Thyroid gland (tissue), 4 donors: ENCODE results near the gene DGKQ. TPM values are rescaled to one million over a fixed set of nuclear protein-coding genes. Genes with fewer than 3 reads are reported as not detected.
A peak's percentile ranks its signal among the peaks of the same experiment; 100 is the strongest.

Experiments used
- DNase-seq, 2 donors: peaks; one replicate each; pipeline ENCODE4 v3.0.0-alpha.2; 2019
- H3K27ac ChIP-seq, 3 donors: fragments of 200-600 bp; sonication (generic); 1 replicate in 2 of 3; 2 replicates in 1 of 3; pipeline ENCODE4 v1.5.1; 2016 to 2019; ENCODE audit warnings: mild to moderate bottlenecking in 1 of 3, moderate library complexity in 1 of 3
- H3K27me3 ChIP-seq: fragments of 200-600 bp; sonication (generic); one replicate; pipeline ENCODE4 v1.5.1; 2019
- H3K36me3 ChIP-seq, 2 donors: fragments of 200-600 bp; sonication (generic); one replicate each; pipeline ENCODE4 v1.5.1; 2016 to 2019
- H3K4me1 ChIP-seq, 2 donors: fragments of 200-600 bp; sonication (generic); one replicate each; pipeline ENCODE4 v1.5.1; 2017 to 2019
- H3K4me3 ChIP-seq, 3 donors: fragments of 200-600 bp; sonication (generic); replicated peaks in 1 of 3; 1 replicate in 2 of 3; 2 replicates in 1 of 3; pipeline ENCODE4 v1.5.1; 2016; ENCODE audit warnings: mild to moderate bottlenecking in 1 of 3
- H3K9me3 ChIP-seq: fragments of 200-600 bp; sonication (generic); one replicate; pipeline ENCODE4 v1.5.1; 2017
- POLR2A ChIP-seq, 2 donors: fragments of 450-650 bp; IDR thresholded peaks; one replicate each; pipeline ENCODE4 v1.6.1; 2017; ENCODE audit warnings: antibody characterized with exemption in 2 of 2, mild to moderate bottlenecking in 2 of 2, moderate library complexity in 1 of 2
- WGBS, 2 donors: methylation state at CpG; one replicate each; pipeline ENCODE4 v1.1.5; 2017; 5-methylcytosine and 5-hydroxymethylcytosine counted together
- intact Hi-C: fragments of 100-400 bp; cut with DNase I; formaldehyde crosslinking; loops from one replicate; pipeline ENCODE4 v1.15.1; 2023
- total RNA-seq, 4 donors: library from RNA; depleted of rRNA; stranded (reverse); fragments of >200 nt; gene quantifications; one replicate each; pipeline ENCODE4 v1.2.3, GENCODE V29; 2016
- TF ChIP-seq, protein P1 (sequence below), 6 experiments: fragments of 200-600 bp in 3 of 6; fragments of 450-650 bp in 3 of 6; sonication (generic) in 3 of 6; IDR thresholded peaks; one replicate each; pipeline ENCODE4 v1.5.1; 2016 to 2019; ENCODE audit warnings: antibody characterized with exemption in 6 of 6, mild to moderate bottlenecking in 2 of 6, inconsistent platforms in 1 of 6, moderate library complexity in 1 of 6

The DGKQ gene
- total RNA-seq, 4 donors from 2014 or later: 10.2 to 17.0 (median 11.6) TPM

GRCh38 chr4:1019729-1020470 is 46.5 kb upstream of the DGKQ start:
- TF ChIP-seq POLR2A (IDR thresholded peaks at IDR 0.05): no peak
- TF ChIP-seq, protein P1, sequence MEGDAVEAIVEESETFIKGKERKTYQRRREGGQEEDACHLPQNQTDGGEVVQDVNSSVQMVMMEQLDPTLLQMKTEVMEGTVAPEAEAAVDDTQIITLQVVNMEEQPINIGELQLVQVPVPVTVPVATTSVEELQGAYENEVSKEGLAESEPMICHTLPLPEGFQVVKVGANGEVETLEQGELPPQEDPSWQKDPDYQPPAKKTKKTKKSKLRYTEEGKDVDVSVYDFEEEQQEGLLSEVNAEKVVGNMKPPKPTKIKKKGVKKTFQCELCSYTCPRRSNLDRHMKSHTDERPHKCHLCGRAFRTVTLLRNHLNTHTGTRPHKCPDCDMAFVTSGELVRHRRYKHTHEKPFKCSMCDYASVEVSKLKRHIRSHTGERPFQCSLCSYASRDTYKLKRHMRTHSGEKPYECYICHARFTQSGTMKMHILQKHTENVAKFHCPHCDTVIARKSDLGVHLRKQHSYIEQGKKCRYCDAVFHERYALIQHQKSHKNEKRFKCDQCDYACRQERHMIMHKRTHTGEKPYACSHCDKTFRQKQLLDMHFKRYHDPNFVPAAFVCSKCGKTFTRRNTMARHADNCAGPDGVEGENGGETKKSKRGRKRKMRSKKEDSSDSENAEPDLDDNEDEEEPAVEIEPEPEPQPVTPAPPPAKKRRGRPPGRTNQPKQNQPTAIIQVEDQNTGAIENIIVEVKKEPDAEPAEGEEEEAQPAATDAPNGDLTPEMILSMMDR (IDR thresholded peaks at IDR 0.05): no peak
- no peak for DNase-seq
- Histone ChIP-seq H3K9me3 (no peaks in the 10 kb centered on the region), H3K27me3 (no peaks in the 10 kb centered on the region), H3K4me1 (peaks cover 3 to 6% of the 10 kb centered on the region in 2 donors), H3K36me3 (peaks cover 6 to 8% of the 10 kb centered on the region in 2 donors), H3K27ac (no peak overlapping the region), H3K4me3 (no peak overlapping the region)
- whole genome bisulfite sequencing, 2 donors: 83 to 88% methylated on average over 20 of the region's 23 CpGs
- intact Hi-C loops: loop anchor here (10.0 kb wide), 1 partner anchor 325 kb away; the partner anchor contains the start of gene UVSSA

GRCh38 chr4:1019320-1019719 is 46.0 kb upstream of the DGKQ start:
- no peak for DNase-seq
- Histone ChIP-seq H3K36me3 (peaks cover under 1 to 4% of the 10 kb centered on the region in 2 donors), H3K4me3 (no peak overlapping the region), H3K4me1 (peaks cover 3 to 9% of the 10 kb centered on the region in 2 donors), H3K27me3 (no peaks in the 10 kb centered on the region), H3K9me3 (no peaks in the 10 kb centered on the region), H3K27ac (no peak overlapping the region)
- TF ChIP-seq, protein P1 (IDR thresholded peaks at IDR 0.05): no peak
- TF ChIP-seq POLR2A (IDR thresholded peaks at IDR 0.05): no peak
- WGBS, 2 donors: 68 to 75% methylated on average over 3 to 8 of the region's 9 CpGs
- intact Hi-C loops: loop anchor here (10.0 kb wide), 1 partner anchor 325 kb away; the partner anchor contains the start of gene UVSSA

GRCh38 chr4:1018147-1019020 is 45.0 kb upstream of the DGKQ start:
- Histone ChIP-seq H3K27ac (no peak overlapping the region), H3K9me3 (no peaks in the 10 kb centered on the region), H3K36me3 (no peaks in the 10 kb centered on the region), H3K4me3 (no peak overlapping the region), H3K4me1 (peaks cover 9 to 17% of the 10 kb centered on the region in 2 donors), H3K27me3 (no peaks in the 10 kb centered on the region)
- TF ChIP-seq, protein P1 (IDR thresholded peaks at IDR 0.05): no peak
- TF ChIP-seq POLR2A (IDR thresholded peaks at IDR 0.05): no peak
- peak in 1 of 2 donors; percentile 37 for DNase-seq
- WGBS, 2 donors: 66 to 69% methylated on average over 14 to 15 of the region's 29 CpGs
- intact Hi-C loops: loop anchor here (10.0 kb wide), 1 partner anchor 326 kb away; the partner anchor contains the start of gene UVSSA

GRCh38 chr4:1017706-1018105 is 44.3 kb upstream of the DGKQ start:
- H3K4me1 ChIP-seq: peaks cover 16 to 20% of the 10 kb centered on the region in 2 donors
- 69 to 74% methylated on average over 12 to 15 of the region's 15 CpGs for WGBS, 2 donors
- intact Hi-C loops: loop anchor here (10.0 kb wide), 1 partner anchor 327 kb away; the partner anchor contains the start of gene UVSSA

More at GRCh38 chr4:1017706-1018105, 44.3 kb upstream of the DGKQ start:
- no peaks in the 10 kb centered on the region for H3K27me3 ChIP-seq
- no peaks in the 10 kb centered on the region for H3K36me3 ChIP-seq
- no peak overlapping the region for H3K4me3 ChIP-seq
- TF ChIP-seq POLR2A (IDR thresholded peaks at IDR 0.05): no peak
- TF ChIP-seq, protein P1 (IDR thresholded peaks at IDR 0.05): no peak
- H3K9me3 ChIP-seq: no peaks in the 10 kb centered on the region
- no peak overlapping the region for H3K27ac ChIP-seq
- no peak for DNase-seq
